Naive thymus-derived CD8-positive, alpha-beta T cell (primary cell): Measurements from ENCODE around the gene MEF2D. TPM values are rescaled to one million over a fixed set of nuclear protein-coding genes. Genes with fewer than 3 reads are reported as not detected.
A peak's percentile ranks its signal among the peaks of the same experiment; 100 is the strongest.

Experiments used
- ATAC-seq, 2 donors: fragments of 150-1000 bp; cut with Tn5 transposase in 1 of 2; sonication (Bioruptor Pico), chemical (Tn5 transposase) in 1 of 2; 1 replicate in 1 of 2; 2 replicates in 1 of 2; pipeline ENCODE4 v1.10.0; 2021; ENCODE audit warnings: mild to moderate bottlenecking in 2 of 2, moderate library complexity in 2 of 2
- POLR2A ChIA-PET: fragments of 350-600 bp; sonication (Branson Sonifier 250); formaldehyde crosslinking; loops from one replicate; lab custom pipeline; 2021; ENCODE audit warnings: antibody characterized with exemption; lab: Charles Lee
- DNase-seq, 10 donors: peaks; one replicate each; pipeline versions ENCODE4 v3.0.0 to v3.0.0-alpha.2; 2020 to 2022
- H3K27ac Mint-ChIP-seq, 10 donors: one replicate each; pipeline ENCODE4 v1.8.0; 2020 to 2022; ENCODE audit warnings: mild to moderate bottlenecking in 10 of 10, mixed read lengths in 10 of 10, moderate library complexity in 4 of 10, inconsistent platforms in 1 of 10
- H3K27me3 Mint-ChIP-seq, 5 donors: one replicate each; pipeline ENCODE4 v1.8.0; 2021 to 2022; ENCODE audit warnings: mixed read lengths in 5 of 5
- H3K36me3 Mint-ChIP-seq, 3 donors: one replicate each; pipeline ENCODE4 v1.8.0; 2020 to 2022; ENCODE audit warnings: mixed read lengths in 3 of 3, mild to moderate bottlenecking in 2 of 3, inconsistent platforms in 1 of 3
- H3K4me1 Mint-ChIP-seq, 4 donors: one replicate each; pipeline ENCODE4 v1.8.0; 2021 to 2022; ENCODE audit warnings: mixed read lengths in 4 of 4
- H3K4me3 Mint-ChIP-seq, 10 donors: one replicate each; pipeline ENCODE4 v1.8.0; 2020 to 2022; ENCODE audit warnings: mild to moderate bottlenecking in 10 of 10, mixed read lengths in 10 of 10, moderate library complexity in 6 of 10, inconsistent platforms in 1 of 10
- H3K9me3 Mint-ChIP-seq, 9 donors: one replicate each; pipeline ENCODE4 v1.8.0; 2020 to 2022; ENCODE audit warnings: mixed read lengths in 9 of 9, mild to moderate bottlenecking in 3 of 9, inconsistent platforms in 1 of 9, moderate library complexity in 1 of 9
- polyA plus RNA-seq, 3 donors: library from polyadenylated mRNA; unstranded; fragments of 300-500 nt; fragmentation: Illumina TruSeq; gene quantifications; one replicate each; pipeline ENCODE4 v1.2.3, GENCODE V29; 2021
- total RNA-seq, 8 experiments: library from RNA in 2 of 8; stranded (reverse) in 2 of 8; gene quantifications; one replicate each; pipeline ENCODE4 v1.2.3 and lab custom pipeline; 2021 to 2026

Gene MEF2D
- total and polyA plus RNA-seq, 5 experiments from 2014 or later, result 6.4 to 73.2 (median 12.6) TPM

DNA sequence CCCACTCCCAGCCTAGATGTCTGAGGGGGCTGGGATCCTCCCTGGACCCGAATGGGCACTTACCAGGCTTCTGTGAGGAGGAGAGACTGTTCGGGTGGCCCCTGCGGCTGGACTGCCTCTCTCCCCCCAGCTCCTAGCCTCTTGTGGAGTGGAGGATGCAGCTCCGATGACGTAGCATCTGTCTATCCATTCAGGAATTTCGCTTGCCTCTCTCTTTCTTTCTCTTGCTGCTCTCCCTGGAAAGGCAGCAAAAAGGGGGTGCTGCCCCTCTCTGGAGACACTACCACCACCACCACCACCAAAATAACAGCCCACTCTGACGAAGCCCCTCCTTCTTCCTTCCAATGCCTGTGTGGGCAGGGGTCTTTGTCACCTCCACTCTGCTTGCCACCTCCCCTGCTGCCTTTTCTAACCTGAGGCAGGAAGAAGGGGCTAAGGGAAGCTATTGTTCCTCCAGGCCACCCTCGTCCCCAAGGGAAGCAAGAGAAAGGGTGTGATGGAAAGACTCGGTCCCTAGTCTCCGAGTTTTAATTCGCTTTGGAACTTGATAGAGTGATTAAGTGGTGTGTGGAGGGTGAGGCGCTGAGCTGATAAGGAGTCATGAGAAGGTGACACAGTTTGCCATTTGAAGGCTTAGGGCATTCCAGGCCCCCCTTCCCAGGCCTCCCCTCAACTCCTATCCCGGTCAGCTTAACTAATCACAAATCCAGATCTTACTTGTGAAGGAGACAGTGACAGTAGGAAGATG lies 71.1 kb downstream of the MEF2D start:
- POLR2A ChIA-PET, result interaction anchor here (1.0 kb wide), 1 partner anchor 28 kb away, joined by 3 read pairs; no protein-coding TSS in a partner anchor
- Mint-ChIP-seq H3K27me3 (peaks cover 61 to 95% (median 85%) of the 10 kb centered on the region in 5 donors), H3K27ac (peak overlapping the region in 1 of 10 donors; percentile 40), H3K9me3 (no peaks in the 10 kb centered on the region), H3K4me1 (peaks cover 0 to 11% (median 2%) of the 10 kb centered on the region in 4 donors), H3K4me3 (no peak overlapping the region), H3K36me3 (no peaks in the 10 kb centered on the region)
- DNase-seq (no peak), ATAC-seq (no peak)

DNA sequence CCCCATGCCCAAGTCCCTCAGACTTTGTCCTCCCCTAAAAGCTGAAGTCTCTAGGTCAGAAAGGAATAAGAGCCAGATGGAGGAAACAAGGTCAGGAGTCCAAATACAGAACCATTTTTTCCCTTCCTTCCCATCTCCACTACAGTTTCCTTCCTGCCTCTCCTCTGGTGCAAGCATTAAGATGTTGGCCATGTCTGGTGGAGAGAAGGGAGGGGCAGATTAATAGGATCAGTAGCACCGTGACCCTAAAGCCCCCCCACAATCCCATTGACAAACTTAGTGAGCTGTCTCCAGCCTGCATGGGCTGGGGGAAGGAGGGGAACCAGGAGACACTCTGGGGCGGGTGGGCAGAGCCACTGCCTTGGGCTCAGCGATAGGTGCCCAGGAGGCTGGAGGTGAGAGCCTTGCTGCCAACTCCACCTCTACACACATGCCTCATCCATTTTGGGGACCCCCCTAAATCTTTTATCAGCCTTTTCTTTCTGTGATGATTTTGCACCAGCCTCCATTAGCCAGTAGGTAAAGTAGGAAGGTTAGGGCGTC lies 71.8 kb downstream of the MEF2D start:
- Mint-ChIP-seq H3K27me3 (peaks cover 57 to 95% (median 85%) of the 10 kb centered on the region in 5 donors), H3K27ac (no peak overlapping the region), H3K9me3 (no peaks in the 10 kb centered on the region), H3K4me3 (no peak overlapping the region), H3K4me1 (peaks cover 0 to 11% (median 2%) of the 10 kb centered on the region in 4 donors), H3K36me3 (no peaks in the 10 kb centered on the region)
- no peak for ATAC-seq
- DNase-seq, result no peak
- POLR2A ChIA-PET, result interaction anchor here (1.0 kb wide), 1 partner anchor 29 kb away, joined by 3 read pairs; no protein-coding TSS in a partner anchor

DNA sequence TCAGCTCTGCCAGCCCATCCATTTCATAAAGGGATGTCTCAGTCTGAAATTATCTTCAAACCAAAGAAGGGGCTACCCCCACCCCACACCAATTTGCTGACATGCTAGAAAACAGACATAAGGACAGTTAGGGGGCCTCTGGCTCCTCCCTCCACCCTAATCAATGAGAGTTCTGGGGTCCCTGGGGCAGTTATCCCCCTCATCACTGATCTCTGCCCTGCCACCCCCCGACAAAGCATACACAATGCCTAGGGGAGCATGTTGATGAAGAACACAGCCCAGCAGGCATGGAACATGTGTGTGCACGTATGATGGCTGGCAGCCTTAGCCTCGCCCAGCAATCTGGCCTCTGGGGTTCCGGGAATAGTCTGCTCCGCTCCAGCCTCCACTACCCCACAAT lies 72.6 kb downstream of the MEF2D start:
- H3K36me3 Mint-ChIP-seq, result no peaks in the 10 kb centered on the region
- DNase-seq (no peak), ATAC-seq (no peak)
- peaks cover 0 to 9% (median 2%) of the 10 kb centered on the region in 4 donors for H3K4me1 Mint-ChIP-seq
- peaks cover 55 to 95% (median 84%) of the 10 kb centered on the region in 5 donors for H3K27me3 Mint-ChIP-seq
- no peak overlapping the region for H3K4me3 Mint-ChIP-seq
- no peaks in the 10 kb centered on the region for H3K9me3 Mint-ChIP-seq
- POLR2A ChIA-PET, result interaction anchor here (0.6 kb wide), 2 partner anchors 9 to 177 kb away, joined by 3 to 4 read pairs; no protein-coding TSS in a partner anchor
- no peak overlapping the region for H3K27ac Mint-ChIP-seq

DNA sequence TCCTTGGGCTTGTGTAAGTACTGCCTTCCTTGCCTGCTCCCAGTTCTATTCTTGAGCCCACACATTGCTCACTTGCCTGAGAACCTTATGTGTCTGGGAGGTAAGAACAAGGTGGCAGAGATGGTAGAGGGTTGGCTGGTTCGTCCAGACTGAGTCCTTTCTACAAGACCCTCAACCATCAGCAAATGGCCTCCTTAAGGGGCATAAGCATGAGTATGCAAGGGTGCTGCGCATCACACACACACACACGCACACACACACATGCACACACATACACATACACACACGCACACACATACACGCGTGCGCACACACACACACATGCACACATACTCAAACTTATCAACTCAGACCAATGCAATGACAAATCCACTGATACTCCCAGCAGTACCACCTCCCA lies 74.6 kb downstream of the MEF2D start:
- ATAC-seq (no peak), DNase-seq (no peak)
- Mint-ChIP-seq H3K4me3 (no peak overlapping the region), H3K9me3 (no peaks in the 10 kb centered on the region), H3K27me3 (peaks cover 44 to 94% (median 75%) of the 10 kb centered on the region in 5 donors), H3K36me3 (no peaks in the 10 kb centered on the region), H3K4me1 (peaks cover 8 to 11% (median 11%) of the 10 kb centered on the region in 4 donors), H3K27ac (peak overlapping the region in 2 of 10 donors; percentile 47 to 63)
- POLR2A ChIA-PET, result interaction anchor here (0.7 kb wide), 1 partner anchor 458 kb away, joined by 3 read pairs; no protein-coding TSS in a partner anchor

DNA sequence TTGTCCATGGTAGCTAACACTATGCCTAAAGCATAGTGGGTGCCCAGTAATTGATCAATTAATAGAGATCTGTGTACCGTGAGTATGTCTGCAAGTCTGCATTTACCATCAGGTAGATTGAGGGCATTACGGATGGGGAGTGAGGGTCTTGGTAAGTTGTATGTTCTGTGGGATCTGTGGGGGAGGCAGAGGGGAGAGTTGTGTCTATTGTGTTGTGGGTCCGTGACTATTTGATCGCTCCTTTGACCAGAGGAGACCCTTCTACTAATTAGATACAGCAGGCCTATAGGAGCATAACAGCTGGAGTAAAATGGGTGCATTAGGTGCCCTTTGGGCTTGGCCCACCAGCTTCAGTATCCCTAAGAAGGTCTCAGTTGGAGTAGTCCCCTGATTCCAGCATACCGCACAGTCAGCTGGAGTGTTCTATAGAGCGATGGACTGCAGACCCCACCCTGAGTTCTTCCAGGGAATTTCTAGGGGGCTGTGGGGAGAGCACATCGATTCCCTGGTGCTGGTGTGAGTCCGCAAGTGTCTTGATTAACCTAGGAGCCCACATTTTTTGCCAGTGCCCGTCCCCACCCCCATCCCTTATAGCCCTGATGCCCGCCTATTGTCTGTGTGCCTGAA lies 75.7 kb downstream of the MEF2D start:
- Mint-ChIP-seq H3K27me3 (peaks cover 43 to 94% (median 77%) of the 10 kb centered on the region in 5 donors), H3K36me3 (no peaks in the 10 kb centered on the region), H3K27ac (no peak overlapping the region), H3K4me1 (peaks cover 14 to 21% (median 18%) of the 10 kb centered on the region in 4 donors), H3K4me3 (no peak overlapping the region), H3K9me3 (no peaks in the 10 kb centered on the region)
- ATAC-seq (no peak), DNase-seq (no peak)
- POLR2A ChIA-PET, result no interaction called here

DNA sequence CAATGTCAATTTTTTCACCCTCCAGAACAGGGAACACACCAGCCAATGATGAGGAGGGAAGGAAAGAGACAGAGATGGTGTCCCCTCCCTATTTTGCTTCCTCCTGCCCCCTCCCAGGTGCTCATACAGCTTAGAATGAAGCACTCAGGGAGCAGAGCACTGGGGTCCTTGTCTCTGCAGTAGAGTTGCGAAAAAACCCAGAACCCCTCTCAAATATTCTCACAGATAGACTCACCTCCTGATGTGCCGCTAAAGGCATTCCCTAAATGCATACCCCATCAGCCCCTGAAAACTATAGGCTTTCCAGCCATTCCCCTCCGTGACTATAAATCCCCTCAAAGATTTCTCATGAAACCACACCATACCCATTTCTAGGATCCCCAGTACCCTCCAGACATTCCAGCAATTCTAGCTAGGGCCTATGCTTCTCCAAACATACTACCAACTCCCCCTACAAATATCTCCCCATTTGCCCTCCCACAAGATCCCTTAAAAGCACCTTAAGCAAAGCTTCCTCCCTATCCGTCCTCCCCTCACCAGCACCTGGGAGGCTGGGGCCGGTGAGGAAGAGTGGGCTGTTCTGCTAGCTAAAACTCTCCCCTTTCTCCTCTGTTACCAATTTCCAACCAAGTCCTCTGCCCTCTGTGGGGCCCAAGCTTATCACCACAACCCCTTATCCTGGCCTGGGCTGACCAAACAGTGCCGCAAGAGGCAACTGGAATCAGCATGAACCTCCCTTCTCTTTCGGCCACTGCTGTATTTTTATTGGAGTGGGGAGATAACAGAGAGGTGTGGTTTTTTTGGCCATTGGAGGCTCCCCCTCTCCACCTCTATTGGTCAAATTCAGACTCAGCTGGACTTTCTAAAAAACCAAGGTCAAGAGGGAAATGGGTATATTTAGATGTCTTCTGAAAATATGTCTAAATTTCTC lies 76.9 kb downstream of the MEF2D start:
- H3K4me3 Mint-ChIP-seq, result no peak overlapping the region
- DNase-seq, result no peak
- no peak for ATAC-seq

DNA sequence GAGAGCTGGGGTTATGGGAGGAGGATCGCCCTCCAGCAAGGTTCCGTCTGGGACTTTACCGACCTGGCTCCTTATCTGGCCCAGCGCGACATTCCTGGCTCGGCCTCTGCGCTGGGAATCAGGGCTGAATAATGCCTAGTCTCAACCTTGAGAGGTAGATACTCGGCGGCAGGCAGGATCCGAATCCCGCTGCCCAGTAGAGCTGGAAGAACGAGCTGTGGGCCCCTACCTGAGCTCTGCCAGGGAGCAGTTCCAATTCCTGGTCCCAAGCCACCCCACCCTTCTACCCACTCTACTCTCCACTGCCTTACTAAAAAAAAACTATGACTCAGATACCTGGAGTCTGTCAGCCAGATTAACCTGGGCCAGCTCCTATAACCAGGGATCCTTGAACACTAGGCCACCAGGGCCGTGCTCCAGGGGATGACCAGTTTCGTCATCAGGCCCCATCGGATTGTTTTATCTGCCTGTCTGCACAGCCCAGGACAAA lies 77.9 kb downstream of the MEF2D start:
- Mint-ChIP-seq H3K27me3 (peaks cover 45 to 92% (median 74%) of the 10 kb centered on the region in 5 donors), H3K36me3 (no peaks in the 10 kb centered on the region), H3K9me3 (no peaks in the 10 kb centered on the region), H3K4me1 (peaks cover 12 to 29% (median 24%) of the 10 kb centered on the region in 4 donors), H3K27ac (no peak overlapping the region), H3K4me3 (peak overlapping the region in 6 of 10 donors; percentile 24 to 97 (median 76))
- DNase-seq (no peak), ATAC-seq (no peak)
- POLR2A ChIA-PET, result no interaction called here

More for the DNA sequence above, 76.9 kb downstream of the MEF2D start:
- Mint-ChIP-seq H3K36me3 (no peaks in the 10 kb centered on the region), H3K9me3 (no peaks in the 10 kb centered on the region), H3K4me1 (peaks cover 12 to 29% (median 24%) of the 10 kb centered on the region in 4 donors), H3K27me3 (peaks cover 45 to 92% (median 78%) of the 10 kb centered on the region in 5 donors), H3K27ac (no peak overlapping the region)
- POLR2A ChIA-PET, result no interaction called here

DNA sequence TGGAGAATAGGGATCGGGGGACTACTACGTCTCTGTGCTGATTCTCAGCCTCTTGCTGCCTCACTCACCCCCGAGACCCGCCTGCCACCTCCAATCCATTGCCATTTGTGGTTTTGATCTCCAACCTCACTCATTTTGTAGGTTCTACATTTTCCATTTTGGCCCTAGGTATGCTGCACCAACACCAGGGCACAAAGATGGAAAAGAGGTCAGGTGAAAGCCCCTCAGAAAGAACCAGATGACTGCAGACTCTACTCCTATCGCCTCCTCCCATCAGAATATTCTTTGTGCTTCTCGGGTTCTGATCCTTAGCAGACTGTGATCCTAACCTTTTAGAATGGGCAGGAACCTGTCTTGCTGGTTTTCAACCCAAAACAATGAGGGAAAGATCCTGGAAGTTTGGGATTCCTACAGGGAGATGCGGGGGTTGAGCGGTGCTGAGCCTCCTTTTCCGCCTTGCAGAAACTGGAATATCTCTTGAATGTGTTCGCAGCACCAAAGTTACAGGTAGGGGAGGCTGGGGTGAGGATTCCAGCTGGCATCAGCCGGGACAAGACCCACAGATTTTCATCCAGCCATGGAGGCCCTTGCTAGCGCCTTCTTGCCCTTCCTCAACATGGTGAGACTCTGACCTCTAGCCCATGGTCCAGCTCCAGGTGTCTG lies 78.5 kb downstream of the MEF2D start:
- Mint-ChIP-seq H3K27me3 (peaks cover 42 to 92% (median 74%) of the 10 kb centered on the region in 5 donors), H3K4me3 (peak overlapping the region; percentile 64 to 97 (median 86)), H3K27ac (peak overlapping the region in 4 of 10 donors; percentile 9 to 58 (median 38)), H3K36me3 (no peaks in the 10 kb centered on the region), H3K4me1 (peaks cover 12 to 29% (median 24%) of the 10 kb centered on the region in 4 donors), H3K9me3 (no peaks in the 10 kb centered on the region)
- peak in 1 of 10 donors; percentile 40 for DNase-seq
- ATAC-seq, result no peak
- POLR2A ChIA-PET, result interaction anchor here (1.0 kb wide), 1 partner anchor 10 kb away, joined by 3 read pairs; no protein-coding TSS in a partner anchor

DNA sequence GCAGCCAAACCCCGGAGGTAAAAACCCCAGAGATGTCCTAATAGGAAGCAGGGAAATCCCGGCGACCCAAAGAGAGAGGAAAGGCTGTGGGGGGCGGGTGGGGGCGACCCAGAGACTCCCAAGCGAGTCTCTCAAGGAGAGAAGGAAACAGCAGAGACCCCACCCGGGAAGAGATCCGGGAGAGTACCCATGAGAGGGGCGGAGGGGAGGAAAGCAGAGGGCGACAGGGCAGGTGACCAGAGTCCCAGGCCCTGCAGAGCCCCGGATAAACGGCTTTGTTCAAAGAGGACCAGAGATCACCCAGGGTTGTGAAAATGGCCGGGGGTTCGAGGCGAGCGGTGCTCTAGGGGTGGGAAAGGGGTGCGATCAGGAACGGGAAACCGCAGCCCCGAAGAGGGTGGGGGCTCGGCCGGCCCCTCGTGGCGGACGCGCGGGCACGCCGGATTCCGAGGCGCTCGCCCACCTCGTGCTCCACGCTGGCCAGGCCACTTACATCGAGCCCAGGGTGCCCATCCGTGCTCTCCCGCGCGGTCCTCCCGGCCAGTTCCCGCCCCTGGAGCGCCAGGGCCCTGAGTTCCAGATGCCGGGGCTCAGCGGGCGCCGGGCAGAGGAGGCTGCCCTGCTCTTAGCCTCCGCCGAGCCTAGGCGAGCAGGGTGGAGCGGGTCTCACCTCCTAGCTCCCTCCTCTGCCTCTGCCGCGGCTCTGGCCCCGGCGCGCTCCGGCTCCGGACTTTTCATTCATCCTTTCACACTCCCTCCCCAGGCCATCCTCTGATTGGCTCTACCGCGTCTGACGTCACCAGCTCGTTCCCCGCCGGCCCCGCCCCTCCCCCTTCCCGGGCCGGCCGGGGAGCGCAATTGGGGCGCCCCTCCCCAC lies 79.3 kb downstream of the MEF2D start:
- Mint-ChIP-seq H3K4me1 (peaks cover 12 to 29% (median 24%) of the 10 kb centered on the region in 4 donors), H3K27ac (peak overlapping the region in 3 of 10 donors; percentile 28 to 80 (median 48)), H3K9me3 (no peaks in the 10 kb centered on the region), H3K4me3 (peak overlapping the region; percentile 84 to 97 (median 90)), H3K27me3 (peaks cover 41 to 92% (median 72%) of the 10 kb centered on the region in 5 donors), H3K36me3 (no peaks in the 10 kb centered on the region)
- DNase-seq (peak; percentile 34 to 74 (median 52)), ATAC-seq (peak; percentile 68 to 69)
- POLR2A ChIA-PET, result interaction anchor here (1.0 kb wide), 1 partner anchor 11 kb away, joined by 3 read pairs; no protein-coding TSS in a partner anchor
